NT2/D1 (cell line): Measurements from ENCODE around the gene GAPDHS.

Experiments
- SUZ12 ChIP-seq: IDR thresholded peaks from 2 replicates; pipeline ENCODE4 v1.6.1; 2011; ENCODE audit not compliant: insufficient read length, insufficient read depth; ENCODE audit errors: extremely low read depth
- YY1 ChIP-seq: IDR thresholded peaks from 2 replicates; pipeline ENCODE4 v1.6.1; 2011; ENCODE audit not compliant: insufficient read length, insufficient read depth
- ZNF274 ChIP-seq: IDR thresholded peaks from 2 replicates; pipeline ENCODE4 v1.6.1; 2011; ENCODE audit warnings: mild to moderate bottlenecking, low read depth, low read length

DNA sequence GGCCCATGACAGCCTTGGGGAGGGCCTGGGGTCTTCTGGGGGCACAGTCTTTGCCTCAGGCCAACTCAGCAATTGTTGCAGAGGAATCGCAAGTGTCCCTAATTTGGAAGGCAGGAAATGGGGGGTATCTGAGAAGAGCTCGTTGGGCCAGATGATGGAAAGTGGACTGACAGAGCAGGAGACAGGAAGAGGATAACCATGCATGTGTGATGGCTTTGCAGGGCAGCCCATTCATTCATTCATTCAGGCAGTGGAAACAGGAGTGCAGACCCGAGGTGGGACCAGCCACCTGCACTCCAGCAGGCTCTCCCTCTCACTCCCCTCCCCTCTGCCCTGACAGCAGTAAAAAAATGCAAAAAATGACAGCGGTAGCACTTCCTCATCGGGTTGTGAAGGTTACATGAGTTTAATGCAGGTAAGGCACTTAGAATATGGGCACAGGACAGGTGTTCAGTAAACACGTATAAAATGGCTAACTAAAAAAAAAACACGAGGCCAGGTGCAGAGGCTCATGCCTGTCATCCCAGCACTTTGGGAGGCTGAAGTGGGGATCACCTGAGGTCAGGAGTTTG, 7.2 kb downstream of the GAPDHS start:
- TF ChIP-seq YY1 (no peak), ZNF274 (no peak), SUZ12 (no peak)
